Stimulated activated CD8-positive, alpha-beta memory T cell treated with anti-CD3 and anti-CD28 coated beads, Interleukin-12 subunit alpha, Interleukin-12 subunit beta, amount 100 ng/mL, for 24 hours (primary cell): ENCODE data around the gene NCAM1.
A peak's percentile ranks its signal among the peaks of the same experiment; 100 is the strongest.

Experiments
- DNase-seq: peaks from one replicate; pipeline ENCODE4 v3.0.0-alpha.2; 2020; ENCODE audit errors: extremely low read depth

Gene NCAM1

GRCh38 chr11:113308601-113309000, 347.4 kb downstream of the NCAM1 start:
- DNase-seq = no peak

GRCh38 chr11:113311536-113311935, 350.3 kb downstream of the NCAM1 start:
- DNase-seq = no peak

- DNase-seq = no peak
These were observed 352.4 kb downstream of the NCAM1 start for GRCh38 chr11:113313601-113314000.

- no peak for DNase-seq
These were observed 352.8 kb downstream of the NCAM1 start for GRCh38 chr11:113314065-113314388.

GRCh38 chr11:113314389-113315301, 353.4 kb downstream of the NCAM1 start, which contains the start of gene TTC12:
Gene TTC12, plus strand, starts transcription at chr11:113314583. Its CDS starts 1,675 bp downstream, at chr11:113316258.
- peak; percentile 84 for DNase-seq

- no peak for DNase-seq
These were observed 354.6 kb downstream of the NCAM1 start for GRCh38 chr11:113315811-113316210.

GRCh38 chr11:113316256-113316655, 355.0 kb downstream of the NCAM1 start:
- no peak for DNase-seq

GRCh38 chr11:113317339-113317738, 356.1 kb downstream of the NCAM1 start:
- DNase-seq = no peak

GRCh38 chr11:113319085-113319484, 357.9 kb downstream of the NCAM1 start:
- DNase-seq = no peak

- DNase-seq = no peak
These were observed 360.9 kb downstream of the NCAM1 start for GRCh38 chr11:113322158-113322557.

- no peak for DNase-seq
These were observed 363.0 kb downstream of the NCAM1 start for GRCh38 chr11:113324250-113324649.
